ENCODE measurements around the gene TCEA2. TPM values are rescaled to one million over a fixed set of nuclear protein-coding genes. Genes with fewer than 3 reads are reported as not detected.

The TCEA2 gene
- total and polyA plus RNA-seq, 2 donors from 2014 or later = 53.8 to 90.9 TPM

- Histone ChIP-seq H3K36me3 (ENCODE audit: control insufficient read depth in 2 of 3, insufficient read depth in 3 of 3, low read length in 3 of 3) (peaks cover 6 to 70% (median 40%) of the 10 kb centered on the region in 3 donors), H3K9ac (ENCODE audit: low read length in 3 of 3) (no peak overlapping the region), H3K9me3 (ENCODE audit: control insufficient read depth in 2 of 3, insufficient read depth in 1 of 3, low read length in 3 of 3) (no peaks in the 10 kb centered on the region), H3K27me3 (ENCODE audit: control insufficient read depth, insufficient read depth, low read length) (no peaks in the 10 kb centered on the region), H3K27ac (ENCODE audit: low read depth in 2 of 2, low read length in 2 of 2) (no peak overlapping the region), H3K4me1 (ENCODE audit: control insufficient read depth in 2 of 3, insufficient read depth in 2 of 3, low read depth in 1 of 3, low read length in 3 of 3) (peaks cover 0 to 9% (median 2%) of the 10 kb centered on the region in 3 donors), H3K4me3 (ENCODE audit: low read length in 3 of 3) (no peak overlapping the region)
- no peak for FAIRE-seq
- no peak for TF ChIP-seq CTCF (IDR thresholded peaks at IDR 0.05; ENCODE audit: borderline replicate concordance, extremely low read depth, insufficient read depth)
- intact Hi-C loops (cut with DNase I) = no loop called here
- DNase-seq = no peak
These were observed 34.9 kb upstream of the TCEA2 start for GRCh38 chr20:64027981-64028685.

- DNase-seq = no peak
- FAIRE-seq = no peak
- Histone ChIP-seq H3K4me1 (ENCODE audit: control insufficient read depth in 2 of 3, insufficient read depth in 2 of 3, low read depth in 1 of 3, low read length in 3 of 3) (peaks cover 0 to 2% (median under 1%) of the 10 kb centered on the region in 3 donors), H3K9ac (ENCODE audit: low read length in 3 of 3) (no peak overlapping the region), H3K36me3 (ENCODE audit: control insufficient read depth in 2 of 3, insufficient read depth in 3 of 3, low read length in 3 of 3) (peaks cover 4 to 57% (median 38%) of the 10 kb centered on the region in 3 donors), H3K27me3 (ENCODE audit: control insufficient read depth, insufficient read depth, low read length) (no peaks in the 10 kb centered on the region), H3K27ac (ENCODE audit: low read depth in 2 of 2, low read length in 2 of 2) (no peak overlapping the region), H3K9me3 (ENCODE audit: control insufficient read depth in 2 of 3, insufficient read depth in 1 of 3, low read length in 3 of 3) (no peaks in the 10 kb centered on the region), H3K4me3 (ENCODE audit: low read length in 3 of 3) (no peak overlapping the region)
- no peak for TF ChIP-seq CTCF (IDR thresholded peaks at IDR 0.05; ENCODE audit: borderline replicate concordance, extremely low read depth, insufficient read depth)
- intact Hi-C loops (cut with DNase I) = no loop called here
These were observed 33.5 kb upstream of the TCEA2 start for GRCh38 chr20:64029293-64030117.

- FAIRE-seq (no peak), DNase-seq (no peak)
- no peak overlapping the region for H3K4me3 ChIP-seq (ENCODE audit: low read length in 3 of 3)
- H3K9me3 ChIP-seq (ENCODE audit: control insufficient read depth in 2 of 3, insufficient read depth in 1 of 3, low read length in 3 of 3) = no peaks in the 10 kb centered on the region
- no peaks in the 10 kb centered on the region for H3K27me3 ChIP-seq (ENCODE audit: control insufficient read depth, insufficient read depth, low read length)
- no peak overlapping the region for H3K27ac ChIP-seq (ENCODE audit: low read depth in 2 of 2, low read length in 2 of 2)
- H3K36me3 ChIP-seq (ENCODE audit: control insufficient read depth in 2 of 3, insufficient read depth in 3 of 3, low read length in 3 of 3) = peaks cover 2 to 50% (median 32%) of the 10 kb centered on the region in 3 donors
- TF ChIP-seq CTCF (IDR thresholded peaks at IDR 0.05; ENCODE audit: borderline replicate concordance, extremely low read depth, insufficient read depth) = no peak
- intact Hi-C loops (cut with DNase I) = no loop called here
- no peak overlapping the region for H3K9ac ChIP-seq (ENCODE audit: low read length in 3 of 3)
- H3K4me1 ChIP-seq (ENCODE audit: control insufficient read depth in 2 of 3, insufficient read depth in 2 of 3, low read depth in 1 of 3, low read length in 3 of 3) = no peaks in the 10 kb centered on the region
These were observed 32.4 kb upstream of the TCEA2 start for GRCh38 chr20:64030371-64031134.

Data from kidney (tissue), 14 donors.